HG03135 (cell line): ENCODE measurements around the gene JAKMIP1.

ENCODE experiments used
- ATAC-seq: cut with Tn5 transposase; IDR thresholded peaks from one replicate; pipeline ENCODE4 v1.9.1; 2021; ENCODE audit warnings: mild to moderate bottlenecking, moderate library complexity; ENCODE audit not compliant: unreplicated experiment

The JAKMIP1 gene

DNA sequence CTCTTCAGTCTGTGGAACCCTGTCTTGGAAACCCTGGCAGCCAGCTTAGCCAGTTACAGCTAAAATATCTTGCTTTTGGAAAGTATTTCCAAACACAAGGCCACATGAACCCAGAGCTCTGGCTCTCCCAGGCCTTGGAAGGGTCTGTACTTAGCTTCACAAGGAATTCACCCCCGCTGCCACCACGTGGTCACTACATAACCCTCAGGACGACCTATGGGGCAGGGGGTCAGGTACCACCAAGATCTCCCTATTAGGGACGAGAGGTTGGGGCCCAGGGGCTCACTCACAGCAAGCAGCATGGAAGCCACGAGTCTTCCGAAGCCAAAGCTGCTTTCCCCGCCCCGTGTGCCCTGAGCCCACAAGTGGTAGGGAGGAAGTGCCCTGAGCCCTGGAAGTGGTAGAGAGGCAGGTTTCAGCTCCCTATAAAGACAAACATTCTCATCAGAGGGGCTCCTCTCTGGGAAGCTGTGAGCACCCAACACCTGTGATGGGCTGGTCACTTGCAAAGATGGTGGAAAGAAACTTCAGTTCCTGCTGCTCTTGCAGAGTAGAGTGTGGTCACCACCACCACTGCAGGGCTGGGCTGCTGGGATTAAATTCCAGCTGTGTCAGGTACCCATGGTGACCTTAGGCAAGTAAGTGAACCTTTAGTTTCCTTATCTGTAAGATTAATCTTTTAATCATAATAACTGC lies 4.7 kb upstream of the JAKMIP1 start:
- no peak for ATAC-seq

DNA sequence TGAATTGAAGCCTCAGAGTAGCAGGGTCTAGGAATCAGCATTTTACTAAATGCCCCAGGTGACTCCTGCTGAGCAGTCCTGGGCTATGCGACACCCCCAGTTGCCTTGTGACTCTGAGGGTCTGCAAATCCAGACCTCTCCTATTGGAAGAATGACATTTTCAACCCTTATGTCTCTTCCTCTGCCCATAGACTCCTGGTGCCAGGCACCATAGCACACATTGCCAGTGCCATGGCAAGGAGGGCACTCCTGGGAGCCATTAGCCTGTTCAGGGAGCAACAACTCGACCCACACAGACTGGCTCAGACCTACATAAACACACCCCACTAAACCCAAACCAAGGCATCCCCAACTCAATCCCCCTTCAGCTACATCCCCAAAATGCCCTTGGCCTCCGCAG lies 3.7 kb upstream of the JAKMIP1 start:
- ATAC-seq, result no peak

DNA sequence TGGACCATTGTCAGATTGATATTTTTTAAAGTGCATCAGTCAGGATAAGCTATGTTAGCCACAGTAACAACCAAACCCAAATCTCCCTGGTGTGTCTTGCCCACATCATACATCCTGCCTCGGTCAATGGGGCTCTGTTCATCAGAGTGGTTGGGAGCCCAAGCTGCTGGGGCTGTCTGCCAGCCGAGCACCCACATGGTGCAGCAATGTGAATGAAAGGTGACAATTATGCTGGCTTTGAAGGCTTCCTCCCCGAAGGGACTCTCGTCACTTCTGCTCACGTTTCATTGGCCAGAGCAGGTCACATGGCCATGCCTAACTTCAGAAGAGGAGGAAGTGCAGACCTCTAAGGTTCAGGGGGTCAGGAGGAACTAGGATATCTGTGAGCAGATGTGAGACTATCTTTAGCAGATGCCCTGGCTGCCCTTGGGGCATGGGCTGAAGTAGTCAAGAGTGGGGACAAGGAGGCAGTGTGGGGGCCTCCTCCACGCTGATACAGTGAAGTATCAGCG lies 1.3 kb upstream of the JAKMIP1 start:
- ATAC-seq, result no peak

DNA sequence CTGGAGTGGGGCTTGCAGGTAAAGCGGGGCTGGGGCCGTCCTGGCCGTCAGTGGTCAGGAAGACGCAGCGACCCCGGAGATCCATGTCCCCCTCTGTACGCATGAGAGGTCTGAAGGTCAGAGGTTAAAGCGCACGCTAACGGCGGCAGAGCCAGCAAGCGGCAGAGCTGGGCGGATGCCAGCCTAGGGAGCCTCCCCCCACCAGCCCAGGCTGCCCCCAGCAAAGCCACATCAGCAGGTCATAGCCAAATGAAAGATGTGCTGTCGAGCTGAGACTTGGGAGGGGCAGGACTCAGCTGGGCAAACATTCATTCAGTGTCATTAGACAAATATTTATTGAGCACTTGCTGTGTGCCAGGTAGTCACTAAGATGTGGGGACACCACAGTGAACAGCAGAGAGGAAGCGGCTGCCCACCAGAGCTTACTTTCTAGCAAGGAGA lies 593 bp upstream of the JAKMIP1 start:
- no peak for ATAC-seq

DNA sequence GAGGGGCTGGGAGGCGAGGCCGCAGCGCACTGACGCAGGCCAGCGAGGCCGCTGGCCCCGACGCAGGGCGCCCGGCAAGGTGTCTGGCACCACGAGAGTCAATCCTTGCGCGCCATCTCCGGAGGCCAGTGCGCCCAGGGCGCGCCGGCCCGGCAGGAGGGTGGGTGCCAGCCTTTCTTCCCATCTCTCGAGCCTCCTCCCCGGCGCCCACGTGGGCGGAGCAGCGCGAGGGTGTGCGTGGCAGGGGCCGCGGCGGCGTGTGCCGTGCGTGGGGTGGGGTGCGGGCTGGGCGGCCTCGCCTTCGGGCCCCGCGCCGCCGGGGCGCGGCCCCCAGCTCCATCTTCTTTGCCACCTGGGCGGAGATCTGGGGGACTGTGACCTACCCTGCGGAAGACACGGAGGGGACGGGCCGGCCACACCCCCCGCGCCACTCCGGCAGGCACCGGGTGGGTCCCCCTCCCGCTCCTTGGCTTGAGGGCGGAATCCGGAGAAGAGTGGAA lies 877 bp downstream of the JAKMIP1 start:
- ATAC-seq, result no peak

DNA sequence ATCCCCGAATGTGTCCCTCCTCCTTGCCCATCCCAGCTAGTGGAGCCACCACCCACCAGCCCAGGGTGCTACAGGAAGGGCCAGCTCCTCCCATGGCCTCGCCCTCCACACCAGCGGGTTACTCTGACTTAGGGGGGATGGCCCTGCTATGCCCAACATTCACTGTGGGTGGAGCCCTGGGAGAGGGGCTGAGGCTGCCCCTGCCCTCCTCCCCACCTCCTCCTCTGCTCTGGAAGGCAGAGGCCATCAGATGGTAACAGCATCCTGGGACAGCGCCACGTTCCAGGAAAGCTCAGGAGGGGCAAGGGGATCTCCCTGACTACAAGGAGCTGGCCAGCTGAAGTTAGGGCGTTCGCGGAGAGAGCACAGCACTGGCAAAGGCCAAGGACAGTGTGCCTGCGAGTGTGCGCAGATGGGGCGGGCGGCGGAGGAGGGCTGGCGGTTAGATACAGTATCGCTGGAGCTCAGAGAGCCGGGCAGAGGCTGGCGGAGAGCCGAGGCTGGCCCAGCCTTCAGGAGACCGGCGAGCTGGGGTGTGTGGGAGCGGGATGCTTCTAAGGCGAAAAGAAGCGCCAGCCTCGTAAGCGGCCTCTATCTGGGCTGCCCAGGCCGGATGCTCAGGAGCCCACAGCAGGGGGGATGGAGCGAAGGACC lies 1.5 kb downstream of the JAKMIP1 start:
- ATAC-seq, result no peak

DNA sequence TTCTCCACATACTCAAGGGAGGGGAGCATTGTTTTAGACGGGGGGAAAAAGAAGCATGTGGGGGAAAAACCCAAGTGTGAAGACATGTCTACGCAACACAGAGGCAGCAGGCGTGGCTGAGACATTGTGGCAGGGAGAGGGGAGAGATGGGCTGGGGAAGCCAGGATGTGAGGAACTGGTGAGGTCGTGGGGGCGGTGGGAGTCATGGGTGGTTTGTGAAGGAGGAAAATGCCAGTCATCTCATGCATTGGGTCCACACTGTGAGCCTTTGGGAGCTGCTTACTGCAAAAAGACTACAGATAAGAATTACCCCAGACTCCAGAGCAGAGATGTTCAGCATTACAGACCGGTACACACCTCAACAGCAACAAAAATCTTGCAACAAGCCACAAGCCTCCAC lies 2.1 kb downstream of the JAKMIP1 start:
- no peak for ATAC-seq

DNA sequence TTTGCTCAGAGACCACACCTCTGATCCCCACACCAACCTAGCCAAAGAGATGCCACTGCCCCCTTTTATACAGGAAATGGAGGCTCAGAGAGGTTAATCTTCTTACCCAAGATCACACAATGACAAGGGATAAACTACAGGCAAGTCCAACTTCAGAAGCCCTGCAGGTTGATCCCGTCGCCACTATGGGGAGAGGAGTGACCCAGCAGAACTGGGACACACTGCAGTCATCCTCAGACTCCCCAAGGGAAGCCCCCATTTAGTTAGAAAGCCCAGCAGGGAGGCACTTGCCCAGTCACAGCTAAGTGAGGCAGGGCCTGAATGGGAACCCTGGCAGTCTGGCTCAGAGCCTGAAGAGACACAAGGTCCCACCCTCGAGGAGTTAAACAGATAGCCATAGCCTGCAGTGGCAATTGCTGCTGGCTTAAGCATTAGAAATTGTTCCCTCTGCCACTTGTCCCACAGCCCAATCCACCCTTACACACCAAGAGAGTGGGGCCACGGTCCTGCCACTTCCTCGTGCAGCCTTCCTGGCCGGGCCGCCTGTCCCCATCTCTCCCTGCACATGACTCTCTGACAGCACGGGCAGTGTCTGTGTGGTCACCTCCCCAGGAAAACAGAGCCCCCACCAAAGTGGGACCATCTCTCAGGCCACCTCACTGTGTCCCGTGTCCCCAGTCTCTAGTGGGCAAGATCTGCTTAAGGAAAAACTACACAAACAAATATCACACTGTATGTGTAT lies 2.7 kb downstream of the JAKMIP1 start:
- no peak for ATAC-seq

DNA sequence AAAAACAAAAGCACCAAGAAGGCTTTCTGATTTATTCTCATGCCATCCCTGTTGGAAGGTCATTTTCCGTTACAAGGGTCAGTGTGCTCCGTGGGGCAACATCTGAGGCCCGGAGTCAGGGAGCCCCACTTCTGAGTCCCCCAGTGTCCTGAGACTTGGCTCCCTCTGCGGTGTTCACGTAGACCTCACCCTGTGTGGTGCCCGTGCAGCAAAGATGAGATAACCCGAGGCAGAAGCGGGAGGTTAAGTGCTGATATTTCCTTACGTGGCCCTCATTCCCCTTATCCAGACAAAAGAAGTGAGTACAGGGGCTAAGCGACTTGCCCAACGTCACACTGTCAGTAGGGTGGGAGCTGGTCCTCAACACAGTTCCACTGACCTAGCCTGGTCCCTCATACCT lies 3.5 kb downstream of the JAKMIP1 start:
- no peak for ATAC-seq

DNA sequence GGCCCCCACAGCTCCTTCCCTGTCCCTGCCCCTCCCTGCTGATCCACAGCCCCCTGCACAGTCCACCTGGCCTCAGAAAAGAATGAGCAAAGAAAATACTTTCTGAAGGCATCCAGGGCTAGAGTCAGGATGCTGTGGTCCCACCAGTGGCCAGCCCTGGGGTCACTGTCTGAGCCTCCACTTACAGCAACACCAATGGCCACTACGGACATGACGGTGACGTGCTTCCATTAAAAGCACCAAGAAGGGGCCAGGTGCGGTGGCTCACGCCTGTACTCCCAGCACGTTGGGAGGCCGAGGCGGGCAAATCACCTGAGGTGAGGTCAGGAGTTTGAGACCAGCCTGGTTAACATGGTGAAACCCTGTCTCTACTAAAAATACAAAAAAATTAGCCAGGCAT lies 4.0 kb downstream of the JAKMIP1 start:
- no peak for ATAC-seq

DNA sequence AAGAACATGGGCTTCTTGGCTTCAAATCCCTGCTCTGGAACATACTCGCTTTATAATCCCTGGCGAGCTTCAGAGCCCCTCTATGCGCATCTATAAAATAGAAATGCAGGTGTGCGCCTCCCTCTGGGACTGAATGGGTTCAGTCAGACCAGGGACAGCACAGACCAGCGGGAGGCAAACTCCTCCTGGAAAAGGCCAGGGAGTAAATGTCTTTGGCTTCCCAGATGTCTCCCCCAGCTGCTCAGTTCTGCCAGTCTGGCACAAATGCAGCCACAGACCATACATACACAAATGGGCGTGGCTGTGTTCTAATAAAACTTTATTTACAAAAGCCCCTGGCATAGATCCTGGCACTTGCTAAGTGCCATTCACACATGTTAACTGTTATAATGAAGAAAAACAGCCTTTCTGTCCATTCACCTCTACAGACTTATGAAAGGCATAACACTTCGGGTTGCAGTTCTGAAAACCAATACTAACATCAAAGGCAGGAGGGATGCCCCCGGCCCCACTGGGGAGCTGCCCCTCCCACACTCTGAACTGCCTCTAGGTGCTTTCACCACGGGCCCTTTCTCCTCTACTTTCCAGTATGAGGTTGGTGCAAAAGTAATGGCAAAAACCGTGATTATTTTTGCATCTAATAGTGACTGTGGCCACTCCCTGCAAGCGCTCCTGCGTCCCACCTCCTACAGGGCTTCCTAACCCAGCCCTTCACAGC lies 4.6 kb downstream of the JAKMIP1 start:
- ATAC-seq, result no peak

DNA sequence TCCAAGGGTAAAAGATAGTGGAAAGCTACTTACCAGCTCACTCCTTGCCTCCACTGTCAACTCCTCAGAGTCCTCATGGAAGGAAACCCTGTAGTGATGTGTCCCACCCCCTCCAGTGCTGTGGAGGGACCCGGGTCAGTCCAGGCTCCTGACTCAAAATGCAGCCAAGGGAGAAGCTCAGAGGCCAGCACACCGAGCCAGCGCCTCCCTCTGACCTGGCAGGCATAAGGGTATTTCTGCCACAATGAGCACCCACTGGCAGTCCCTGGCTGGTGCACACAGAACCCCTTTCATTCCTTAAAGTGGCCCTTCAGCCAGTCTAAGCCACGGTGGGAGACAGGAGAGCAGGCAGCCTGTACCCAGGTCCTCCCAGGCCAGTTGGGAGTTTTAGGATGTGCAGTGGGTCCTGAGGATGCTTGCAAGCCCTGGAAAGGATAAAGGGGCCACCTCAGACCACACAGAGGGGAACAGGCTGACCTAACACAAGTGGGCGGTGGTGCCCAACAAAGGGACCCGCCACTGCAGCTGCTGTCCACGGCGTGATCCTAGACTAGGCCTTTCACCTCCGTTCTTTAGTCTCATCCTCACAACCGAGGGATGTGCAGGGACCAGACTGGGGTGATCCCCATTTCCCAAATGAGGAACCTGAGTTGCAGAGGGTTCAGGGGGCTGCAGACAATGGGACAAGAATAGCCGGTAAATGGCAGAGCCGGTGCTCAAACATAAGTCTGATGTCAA lies 5.7 kb downstream of the JAKMIP1 start:
- no peak for ATAC-seq

DNA sequence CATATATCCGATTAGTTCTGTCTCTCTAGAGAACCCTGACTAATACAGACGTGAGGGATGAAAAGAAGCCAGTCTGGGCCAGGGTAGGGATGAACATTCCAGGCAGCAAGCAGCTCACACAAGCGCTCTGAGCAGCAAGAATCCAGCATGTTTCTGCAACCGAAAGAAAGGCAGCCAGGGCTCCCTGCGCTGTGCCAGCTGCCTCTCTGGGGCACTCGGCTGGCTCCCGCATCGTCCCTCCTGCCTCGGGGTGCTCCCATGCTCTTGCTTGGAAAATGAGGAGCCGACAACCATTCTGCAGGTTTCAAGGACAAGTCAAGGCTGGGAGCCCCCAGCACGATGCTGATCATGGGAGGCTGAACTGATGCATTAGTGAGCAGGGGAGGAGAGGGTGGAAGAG lies 7.0 kb downstream of the JAKMIP1 start:
- ATAC-seq, result no peak

DNA sequence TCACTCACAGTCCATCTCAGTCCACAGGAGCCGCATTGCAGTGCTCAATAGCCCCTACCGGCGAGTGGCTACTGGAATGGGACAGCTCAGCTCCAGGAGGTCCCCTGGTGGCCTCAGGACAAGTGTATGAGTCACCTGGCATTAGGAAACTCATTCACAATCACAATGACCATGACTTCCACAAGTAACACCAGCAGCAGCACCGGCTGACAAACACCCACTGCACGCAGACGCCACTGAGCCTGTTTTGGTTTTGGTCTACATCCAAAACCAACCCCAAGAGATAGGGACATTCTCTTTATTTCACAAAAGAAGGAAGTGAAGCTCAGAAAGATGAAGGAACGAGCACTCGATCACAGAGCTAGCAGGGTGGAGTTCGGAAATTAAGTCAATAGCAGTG lies 8.1 kb downstream of the JAKMIP1 start:
- ATAC-seq, result no peak

DNA sequence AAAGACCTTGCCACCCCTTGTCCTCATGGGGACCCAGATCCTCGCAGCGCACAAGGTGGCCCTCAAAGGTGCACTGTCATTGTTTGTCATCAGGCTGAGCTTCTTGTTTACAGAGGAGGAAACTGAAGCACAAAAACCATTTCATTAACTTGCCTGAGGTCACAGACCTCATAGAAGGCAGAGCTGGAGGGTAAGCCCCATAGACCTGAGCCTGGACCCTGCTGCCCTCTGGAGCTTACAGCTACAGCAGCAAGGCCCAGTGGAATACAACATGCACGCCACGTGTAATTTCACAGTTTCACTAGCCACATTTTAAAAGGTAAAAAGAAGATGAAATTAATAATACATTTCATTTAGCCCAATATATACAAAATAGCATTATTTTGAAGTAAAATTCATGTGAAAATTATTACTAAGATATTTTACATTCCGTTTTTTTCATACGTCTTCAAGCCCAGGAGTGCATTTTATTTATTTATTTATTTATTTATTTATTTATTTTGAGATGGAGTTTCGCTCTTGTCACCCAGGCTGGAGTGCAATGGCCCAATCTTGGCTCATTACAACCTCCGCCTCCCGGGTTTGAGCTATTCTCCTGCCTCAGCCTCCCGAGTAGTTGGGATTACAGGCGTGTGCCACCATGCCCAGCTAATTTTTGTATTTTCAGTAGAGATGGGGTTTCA lies 8.8 kb downstream of the JAKMIP1 start:
- no peak for ATAC-seq

DNA sequence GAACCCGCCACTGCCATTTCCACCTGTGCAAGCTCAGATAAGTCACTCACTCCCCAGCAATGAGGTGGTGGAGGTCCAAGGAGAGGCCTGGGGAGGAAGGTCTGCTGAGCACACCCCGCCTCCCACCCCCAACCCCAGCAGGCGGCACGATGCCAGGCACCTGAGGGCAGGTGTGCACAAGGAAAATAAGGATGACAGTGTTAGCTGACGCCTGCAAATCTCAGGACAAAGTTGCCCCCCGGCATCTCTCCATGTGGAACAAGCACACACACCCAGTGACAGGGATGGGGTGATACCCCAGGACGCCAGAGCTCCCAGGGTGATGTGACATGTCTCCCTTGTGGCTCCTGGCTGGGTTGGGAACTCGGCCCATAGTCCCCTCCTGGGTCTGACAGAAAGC lies 9.9 kb downstream of the JAKMIP1 start:
- no peak for ATAC-seq

DNA sequence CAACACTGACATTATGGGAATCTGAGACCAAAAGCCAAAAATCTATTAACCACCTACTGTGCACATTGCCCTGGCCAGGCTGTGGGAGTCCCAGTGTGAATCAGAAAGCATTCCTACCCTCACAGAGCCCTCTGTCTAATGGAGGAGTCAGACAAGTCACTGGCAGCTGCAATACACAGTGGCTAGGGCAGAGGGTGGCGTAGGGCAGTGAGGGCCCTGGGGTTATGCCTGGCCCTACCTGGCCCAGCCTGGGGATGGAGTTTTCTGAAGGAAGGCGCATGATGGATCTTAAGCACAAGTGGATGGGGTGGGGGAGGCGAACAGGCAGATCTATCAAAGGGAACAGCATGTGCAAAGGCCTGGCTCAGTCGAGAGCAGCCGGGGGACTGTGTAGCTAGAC lies 10.8 kb downstream of the JAKMIP1 start:
- no peak for ATAC-seq

DNA sequence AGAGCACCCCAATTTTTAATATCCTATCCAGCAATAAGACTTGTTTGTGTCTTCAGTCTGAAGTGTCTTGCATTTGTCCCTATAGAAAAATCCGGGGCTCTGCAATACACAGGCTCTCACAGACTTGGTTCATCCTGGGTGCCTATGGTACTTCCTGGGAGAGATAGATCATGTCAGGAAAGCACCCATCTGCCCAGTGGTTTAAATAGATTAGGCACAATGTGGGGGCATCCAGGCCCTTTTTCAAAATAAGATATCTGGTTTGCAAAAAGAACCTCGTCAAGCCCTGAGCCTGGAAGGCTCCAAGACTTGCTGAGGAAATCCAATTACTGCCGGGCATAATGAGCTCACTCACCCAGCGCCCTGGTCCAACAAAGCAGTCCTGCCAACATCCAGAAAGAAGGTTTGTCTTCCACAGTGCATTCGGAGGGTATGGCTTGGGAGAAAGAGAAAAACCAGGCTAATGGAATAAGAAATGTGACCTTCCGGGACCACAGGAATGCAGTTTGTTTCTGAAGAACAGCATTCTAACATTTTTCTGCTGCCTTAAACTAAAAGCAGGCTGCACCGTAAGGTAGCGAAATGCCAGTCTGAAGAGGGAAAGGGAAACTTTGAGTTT lies 11.6 kb downstream of the JAKMIP1 start:
- ATAC-seq, result no peak

DNA sequence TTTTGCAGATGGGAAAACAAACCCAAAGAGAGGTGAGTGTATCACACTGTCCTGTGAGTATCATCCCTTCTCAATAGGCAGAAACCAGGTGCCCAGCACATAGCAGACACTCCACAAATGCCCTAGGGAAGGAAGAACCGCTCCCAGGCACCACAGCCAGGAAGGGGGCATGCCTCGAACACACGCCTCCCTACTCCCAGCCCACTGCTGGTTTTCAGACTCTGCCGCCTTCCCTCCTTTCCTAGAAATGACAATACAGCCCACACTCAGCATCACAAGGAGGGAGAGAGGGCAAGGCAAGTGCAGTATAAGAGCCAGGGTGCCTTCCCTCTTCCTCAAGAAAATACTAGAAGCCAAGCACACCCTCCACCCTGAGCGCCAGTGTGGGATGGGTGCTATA lies 16.2 kb downstream of the JAKMIP1 start:
- no peak for ATAC-seq
